HEK293 (cell line): ENCODE results near the gene FAM167B.

ENCODE experiments used
- WT1 ChIP-seq: fragments of 450-650 bp; formaldehyde crosslinking; IDR thresholded peaks from 2 replicates; pipeline ENCODE4 v1.5.1; 2016; ENCODE audit warnings: missing biosample characterization, missing genetic modification characterization
- ZEB2 ChIP-seq: fragments of 450-650 bp; formaldehyde crosslinking; IDR thresholded peaks from 2 replicates; pipeline ENCODE4 v1.5.1; 2016; ENCODE audit warnings: missing biosample characterization, missing genetic modification characterization
- ZFP3 ChIP-seq: fragments of 450-650 bp; formaldehyde crosslinking; IDR thresholded peaks from 2 replicates; pipeline ENCODE4 v1.5.1; 2016; ENCODE audit warnings: low read depth, missing biosample characterization, missing genetic modification characterization
- ZNF133 ChIP-seq: fragments of 450-650 bp; formaldehyde crosslinking; IDR thresholded peaks from 2 replicates; pipeline ENCODE4 v1.5.1; 2016; ENCODE audit warnings: missing biosample characterization, missing genetic modification characterization
- ZNF174 ChIP-seq: fragments of 450-650 bp; formaldehyde crosslinking; IDR thresholded peaks from 2 replicates; pipeline ENCODE4 v1.5.0; 2017; ENCODE audit warnings: missing biosample characterization, mild to moderate bottlenecking, missing genetic modification characterization
- ZNF184 ChIP-seq: fragments of 450-650 bp; IDR thresholded peaks from 2 replicates; pipeline ENCODE4 v1.5.1; 2018; ENCODE audit warnings: missing biosample characterization, mild to moderate bottlenecking, missing genetic modification characterization
- ZNF2 ChIP-seq: fragments of 450-650 bp; formaldehyde crosslinking; IDR thresholded peaks from 2 replicates; pipeline ENCODE4 v1.5.1; 2016; ENCODE audit warnings: missing biosample characterization, missing genetic modification characterization
- ZNF514 ChIP-seq: fragments of 450-650 bp; formaldehyde crosslinking; IDR thresholded peaks from 2 replicates; pipeline ENCODE4 v1.5.1; 2016; ENCODE audit warnings: missing biosample characterization, missing genetic modification characterization
- ZNF529 ChIP-seq: fragments of 450-650 bp; formaldehyde crosslinking; IDR thresholded peaks from 2 replicates; pipeline ENCODE4 v1.5.1; 2017; ENCODE audit warnings: missing genetic modification characterization, missing biosample characterization; ENCODE audit not compliant: insufficient replicate concordance
- ZNF600 ChIP-seq: fragments of 450-650 bp; formaldehyde crosslinking; IDR thresholded peaks from 2 replicates; pipeline ENCODE4 v1.5.1; 2016; ENCODE audit warnings: missing biosample characterization, missing genetic modification characterization
- ZNF76 ChIP-seq: fragments of 450-650 bp; formaldehyde crosslinking; IDR thresholded peaks from 2 replicates; pipeline ENCODE4; 2016; ENCODE audit warnings: low read depth, missing biosample characterization, missing genetic modification characterization, borderline replicate concordance
- ZNF843 ChIP-seq: fragments of 450-650 bp; formaldehyde crosslinking; IDR thresholded peaks from 2 replicates; pipeline ENCODE4 v1.5.1; 2016; ENCODE audit warnings: missing biosample characterization, missing genetic modification characterization
- TF ChIP-seq, protein P1 (sequence below): fragments of 450-650 bp; formaldehyde crosslinking; conservative IDR thresholded peaks from 2 replicates; pipeline ENCODE4 v1.5.1; 2016; ENCODE audit warnings: low read depth, missing biosample characterization, missing genetic modification characterization
- TF ChIP-seq, protein P2 (sequence below): fragments of 450-650 bp; formaldehyde crosslinking; IDR thresholded peaks from 2 replicates; pipeline ENCODE4 v1.5.1; 2016; ENCODE audit warnings: missing biosample characterization, missing genetic modification characterization
- TF ChIP-seq, protein P3 (sequence below): fragments of 450-650 bp; formaldehyde crosslinking; optimal IDR thresholded peaks from 2 replicates; pipeline ENCODE3; 2016; ENCODE audit warnings: missing biosample characterization, mild to moderate bottlenecking, missing genetic modification characterization
- TF ChIP-seq, protein P4 (sequence below): fragments of 450-650 bp; formaldehyde crosslinking; IDR thresholded peaks from 2 replicates; pipeline ENCODE4 v1.5.1; 2017; ENCODE audit warnings: missing biosample characterization, missing genetic modification characterization
- TF ChIP-seq, protein P5 (sequence below): fragments of 450-650 bp; formaldehyde crosslinking; IDR thresholded peaks from 2 replicates; pipeline ENCODE4 v1.5.1; 2016; ENCODE audit warnings: missing biosample characterization, missing genetic modification characterization
- TF ChIP-seq, protein P6 (sequence below): fragments of 450-650 bp; formaldehyde crosslinking; IDR thresholded peaks from 2 replicates; pipeline ENCODE4 v1.5.1; 2016; ENCODE audit warnings: missing biosample characterization, missing genetic modification characterization

FAM167B gene

DNA sequence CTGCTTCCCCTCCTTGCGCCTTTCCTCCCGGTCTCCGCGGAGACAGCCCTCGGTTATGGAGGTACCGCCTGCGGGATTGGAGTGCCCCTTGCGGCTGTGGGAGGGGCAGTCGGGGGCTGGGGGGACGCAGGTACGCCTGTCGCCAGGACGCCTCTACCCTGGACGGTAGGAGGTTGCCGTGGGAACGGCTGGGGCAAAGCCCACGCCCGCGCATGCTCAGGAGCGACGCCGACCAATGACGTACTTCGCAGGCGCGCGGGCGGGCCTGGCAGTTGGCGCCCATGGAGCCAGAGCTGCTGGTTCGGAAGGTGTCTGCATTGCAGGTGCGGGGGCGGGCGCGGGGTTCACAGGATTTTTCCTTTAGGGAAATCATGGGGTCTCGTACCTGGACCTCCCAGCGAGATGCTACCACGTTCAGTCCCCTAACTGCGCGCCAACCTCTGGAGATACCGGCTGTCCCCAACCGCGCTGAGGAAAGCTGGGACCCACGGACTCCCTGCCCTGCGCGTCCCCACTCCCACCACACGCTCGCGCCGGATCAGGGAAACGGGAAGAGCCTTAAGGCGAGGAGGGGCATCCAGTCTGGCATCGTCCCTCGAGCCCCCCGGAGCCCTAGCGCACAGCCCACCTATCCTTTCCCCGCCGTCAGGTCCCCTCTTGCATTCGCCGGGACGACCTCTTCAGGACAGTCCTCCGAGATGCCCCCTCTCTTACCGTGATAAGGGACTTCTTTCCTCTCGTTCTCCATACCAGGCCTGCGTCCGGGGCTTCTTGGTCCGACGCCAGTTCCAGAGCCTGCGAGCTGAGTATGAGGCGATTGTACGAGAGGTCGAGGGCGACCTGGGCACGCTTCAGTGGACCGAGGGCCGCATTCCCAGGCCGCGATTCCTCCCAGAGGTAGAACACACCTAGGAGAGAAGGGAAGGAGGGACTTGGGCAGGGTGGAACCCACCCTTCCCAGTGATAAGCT lies 41.3 kb upstream of the FAM167B start, which contains the start of gene IQCC (continued):
- TF ChIP-seq, protein P1, sequence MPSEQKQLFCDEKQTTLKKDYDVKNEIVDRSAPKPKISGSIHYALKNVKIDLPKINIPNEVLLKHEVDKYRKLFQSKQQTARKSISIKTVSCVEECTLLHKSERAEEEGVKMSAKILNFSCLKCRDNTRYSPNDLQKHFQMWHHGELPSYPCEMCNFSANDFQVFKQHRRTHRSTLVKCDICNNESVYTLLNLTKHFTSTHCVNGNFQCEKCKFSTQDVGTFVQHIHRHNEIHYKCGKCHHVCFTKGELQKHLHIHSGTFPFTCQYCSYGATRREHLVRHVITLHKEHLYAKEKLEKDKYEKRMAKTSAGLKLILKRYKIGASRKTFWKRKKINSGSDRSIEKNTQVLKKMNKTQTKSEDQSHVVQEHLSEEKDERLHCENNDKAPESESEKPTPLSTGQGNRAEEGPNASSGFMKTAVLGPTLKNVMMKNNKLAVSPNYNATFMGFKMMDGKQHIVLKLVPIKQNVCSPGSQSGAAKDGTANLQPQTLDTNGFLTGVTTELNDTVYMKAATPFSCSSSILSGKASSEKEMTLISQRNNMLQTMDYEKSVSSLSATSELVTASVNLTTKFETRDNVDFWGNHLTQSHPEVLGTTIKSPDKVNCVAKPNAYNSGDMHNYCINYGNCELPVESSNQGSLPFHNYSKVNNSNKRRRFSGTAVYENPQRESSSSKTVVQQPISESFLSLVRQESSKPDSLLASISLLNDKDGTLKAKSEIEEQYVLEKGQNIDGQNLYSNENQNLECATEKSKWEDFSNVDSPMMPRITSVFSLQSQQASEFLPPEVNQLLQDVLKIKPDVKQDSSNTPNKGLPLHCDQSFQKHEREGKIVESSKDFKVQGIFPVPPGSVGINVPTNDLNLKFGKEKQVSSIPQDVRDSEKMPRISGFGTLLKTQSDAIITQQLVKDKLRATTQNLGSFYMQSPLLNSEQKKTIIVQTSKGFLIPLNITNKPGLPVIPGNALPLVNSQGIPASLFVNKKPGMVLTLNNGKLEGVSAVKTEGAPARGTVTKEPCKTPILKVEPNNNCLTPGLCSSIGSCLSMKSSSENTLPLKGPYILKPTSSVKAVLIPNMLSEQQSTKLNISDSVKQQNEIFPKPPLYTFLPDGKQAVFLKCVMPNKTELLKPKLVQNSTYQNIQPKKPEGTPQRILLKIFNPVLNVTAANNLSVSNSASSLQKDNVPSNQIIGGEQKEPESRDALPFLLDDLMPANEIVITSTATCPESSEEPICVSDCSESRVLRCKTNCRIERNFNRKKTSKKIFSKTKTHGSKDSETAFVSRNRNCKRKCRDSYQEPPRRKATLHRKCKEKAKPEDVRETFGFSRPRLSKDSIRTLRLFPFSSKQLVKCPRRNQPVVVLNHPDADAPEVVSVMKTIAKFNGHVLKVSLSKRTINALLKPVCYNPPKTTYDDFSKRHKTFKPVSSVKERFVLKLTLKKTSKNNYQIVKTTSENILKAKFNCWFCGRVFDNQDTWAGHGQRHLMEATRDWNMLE (tag by site-specific recombination) = no peak
- TF ChIP-seq, protein P2, sequence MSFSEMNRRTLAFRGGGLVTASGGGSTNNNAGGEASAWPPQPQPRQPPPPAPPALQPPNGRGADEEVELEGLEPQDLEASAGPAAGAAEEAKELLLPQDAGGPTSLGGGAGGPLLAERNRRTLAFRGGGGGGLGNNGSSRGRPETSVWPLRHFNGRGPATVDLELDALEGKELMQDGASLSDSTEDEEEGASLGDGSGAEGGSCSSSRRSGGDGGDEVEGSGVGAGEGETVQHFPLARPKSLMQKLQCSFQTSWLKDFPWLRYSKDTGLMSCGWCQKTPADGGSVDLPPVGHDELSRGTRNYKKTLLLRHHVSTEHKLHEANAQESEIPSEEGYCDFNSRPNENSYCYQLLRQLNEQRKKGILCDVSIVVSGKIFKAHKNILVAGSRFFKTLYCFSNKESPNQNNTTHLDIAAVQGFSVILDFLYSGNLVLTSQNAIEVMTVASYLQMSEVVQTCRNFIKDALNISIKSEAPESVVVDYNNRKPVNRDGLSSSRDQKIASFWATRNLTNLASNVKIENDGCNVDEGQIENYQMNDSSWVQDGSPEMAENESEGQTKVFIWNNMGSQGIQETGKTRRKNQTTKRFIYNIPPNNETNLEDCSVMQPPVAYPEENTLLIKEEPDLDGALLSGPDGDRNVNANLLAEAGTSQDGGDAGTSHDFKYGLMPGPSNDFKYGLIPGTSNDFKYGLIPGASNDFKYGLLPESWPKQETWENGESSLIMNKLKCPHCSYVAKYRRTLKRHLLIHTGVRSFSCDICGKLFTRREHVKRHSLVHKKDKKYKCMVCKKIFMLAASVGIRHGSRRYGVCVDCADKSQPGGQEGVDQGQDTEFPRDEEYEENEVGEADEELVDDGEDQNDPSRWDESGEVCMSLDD (tag by site-specific recombination) = 0 out of 2 replicates have a peak, but pooled peaks have one; percentile 23
- TF ChIP-seq ZNF2 (tag by site-specific recombination) (peak; percentile 47), ZNF514 (tag by site-specific recombination) (no peak), ZFP3 (no peak), WT1 (tag by site-specific recombination) (0 out of 2 replicates have a peak, but pooled peaks have one; percentile 19), ZNF529 (tag by site-specific recombination) (no peak), ZNF184 (no peak), ZNF133 (no peak), ZNF600 (tag by site-specific recombination) (peak; percentile 78), ZEB2 (tag by site-specific recombination) (peak; percentile 73), ZNF76 (peak; percentile 34; the same call in 1 of the 2 replicates), ZNF843 (peak; percentile 34; the same call in 1 of the 2 replicates), ZNF174 (tag by site-specific recombination) (no peak)
- TF ChIP-seq, protein P3, sequence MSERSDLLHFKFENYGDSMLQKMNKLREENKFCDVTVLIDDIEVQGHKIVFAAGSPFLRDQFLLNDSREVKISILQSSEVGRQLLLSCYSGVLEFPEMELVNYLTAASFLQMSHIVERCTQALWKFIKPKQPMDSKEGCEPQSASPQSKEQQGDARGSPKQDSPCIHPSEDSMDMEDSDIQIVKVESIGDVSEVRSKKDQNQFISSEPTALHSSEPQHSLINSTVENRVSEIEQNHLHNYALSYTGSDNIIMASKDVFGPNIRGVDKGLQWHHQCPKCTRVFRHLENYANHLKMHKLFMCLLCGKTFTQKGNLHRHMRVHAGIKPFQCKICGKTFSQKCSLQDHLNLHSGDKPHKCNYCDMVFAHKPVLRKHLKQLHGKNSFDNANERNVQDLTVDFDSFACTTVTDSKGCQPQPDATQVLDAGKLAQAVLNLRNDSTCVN (tag by site-specific recombination) = peak; percentile 88
- TF ChIP-seq, protein P4, sequence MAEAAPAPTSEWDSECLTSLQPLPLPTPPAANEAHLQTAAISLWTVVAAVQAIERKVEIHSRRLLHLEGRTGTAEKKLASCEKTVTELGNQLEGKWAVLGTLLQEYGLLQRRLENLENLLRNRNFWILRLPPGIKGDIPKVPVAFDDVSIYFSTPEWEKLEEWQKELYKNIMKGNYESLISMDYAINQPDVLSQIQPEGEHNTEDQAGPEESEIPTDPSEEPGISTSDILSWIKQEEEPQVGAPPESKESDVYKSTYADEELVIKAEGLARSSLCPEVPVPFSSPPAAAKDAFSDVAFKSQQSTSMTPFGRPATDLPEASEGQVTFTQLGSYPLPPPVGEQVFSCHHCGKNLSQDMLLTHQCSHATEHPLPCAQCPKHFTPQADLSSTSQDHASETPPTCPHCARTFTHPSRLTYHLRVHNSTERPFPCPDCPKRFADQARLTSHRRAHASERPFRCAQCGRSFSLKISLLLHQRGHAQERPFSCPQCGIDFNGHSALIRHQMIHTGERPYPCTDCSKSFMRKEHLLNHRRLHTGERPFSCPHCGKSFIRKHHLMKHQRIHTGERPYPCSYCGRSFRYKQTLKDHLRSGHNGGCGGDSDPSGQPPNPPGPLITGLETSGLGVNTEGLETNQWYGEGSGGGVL = no peak
- TF ChIP-seq, protein P5, sequence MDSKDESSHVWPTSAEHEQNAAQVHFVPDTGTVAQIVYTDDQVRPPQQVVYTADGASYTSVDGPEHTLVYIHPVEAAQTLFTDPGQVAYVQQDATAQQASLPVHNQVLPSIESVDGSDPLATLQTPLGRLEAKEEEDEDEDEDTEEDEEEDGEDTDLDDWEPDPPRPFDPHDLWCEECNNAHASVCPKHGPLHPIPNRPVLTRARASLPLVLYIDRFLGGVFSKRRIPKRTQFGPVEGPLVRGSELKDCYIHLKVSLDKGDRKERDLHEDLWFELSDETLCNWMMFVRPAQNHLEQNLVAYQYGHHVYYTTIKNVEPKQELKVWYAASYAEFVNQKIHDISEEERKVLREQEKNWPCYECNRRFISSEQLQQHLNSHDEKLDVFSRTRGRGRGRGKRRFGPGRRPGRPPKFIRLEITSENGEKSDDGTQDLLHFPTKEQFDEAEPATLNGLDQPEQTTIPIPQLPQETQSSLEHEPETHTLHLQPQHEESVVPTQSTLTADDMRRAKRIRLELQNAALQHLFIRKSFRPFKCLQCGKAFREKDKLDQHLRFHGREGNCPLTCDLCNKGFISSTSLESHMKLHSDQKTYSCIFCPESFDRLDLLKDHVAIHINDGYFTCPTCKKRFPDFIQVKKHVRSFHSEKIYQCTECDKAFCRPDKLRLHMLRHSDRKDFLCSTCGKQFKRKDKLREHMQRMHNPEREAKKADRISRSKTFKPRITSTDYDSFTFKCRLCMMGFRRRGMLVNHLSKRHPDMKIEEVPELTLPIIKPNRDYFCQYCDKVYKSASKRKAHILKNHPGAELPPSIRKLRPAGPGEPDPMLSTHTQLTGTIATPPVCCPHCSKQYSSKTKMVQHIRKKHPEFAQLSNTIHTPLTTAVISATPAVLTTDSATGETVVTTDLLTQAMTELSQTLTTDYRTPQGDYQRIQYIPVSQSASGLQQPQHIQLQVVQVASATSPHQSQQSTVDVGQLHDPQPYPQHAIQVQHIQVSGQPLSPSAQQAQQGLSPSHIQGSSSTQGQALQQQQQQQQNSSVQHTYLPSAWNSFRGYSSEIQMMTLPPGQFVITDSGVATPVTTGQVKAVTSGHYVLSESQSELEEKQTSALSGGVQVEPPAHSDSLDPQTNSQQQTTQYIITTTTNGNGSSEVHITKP (tag by site-specific recombination) = peak; percentile 59
- TF ChIP-seq, protein P6, sequence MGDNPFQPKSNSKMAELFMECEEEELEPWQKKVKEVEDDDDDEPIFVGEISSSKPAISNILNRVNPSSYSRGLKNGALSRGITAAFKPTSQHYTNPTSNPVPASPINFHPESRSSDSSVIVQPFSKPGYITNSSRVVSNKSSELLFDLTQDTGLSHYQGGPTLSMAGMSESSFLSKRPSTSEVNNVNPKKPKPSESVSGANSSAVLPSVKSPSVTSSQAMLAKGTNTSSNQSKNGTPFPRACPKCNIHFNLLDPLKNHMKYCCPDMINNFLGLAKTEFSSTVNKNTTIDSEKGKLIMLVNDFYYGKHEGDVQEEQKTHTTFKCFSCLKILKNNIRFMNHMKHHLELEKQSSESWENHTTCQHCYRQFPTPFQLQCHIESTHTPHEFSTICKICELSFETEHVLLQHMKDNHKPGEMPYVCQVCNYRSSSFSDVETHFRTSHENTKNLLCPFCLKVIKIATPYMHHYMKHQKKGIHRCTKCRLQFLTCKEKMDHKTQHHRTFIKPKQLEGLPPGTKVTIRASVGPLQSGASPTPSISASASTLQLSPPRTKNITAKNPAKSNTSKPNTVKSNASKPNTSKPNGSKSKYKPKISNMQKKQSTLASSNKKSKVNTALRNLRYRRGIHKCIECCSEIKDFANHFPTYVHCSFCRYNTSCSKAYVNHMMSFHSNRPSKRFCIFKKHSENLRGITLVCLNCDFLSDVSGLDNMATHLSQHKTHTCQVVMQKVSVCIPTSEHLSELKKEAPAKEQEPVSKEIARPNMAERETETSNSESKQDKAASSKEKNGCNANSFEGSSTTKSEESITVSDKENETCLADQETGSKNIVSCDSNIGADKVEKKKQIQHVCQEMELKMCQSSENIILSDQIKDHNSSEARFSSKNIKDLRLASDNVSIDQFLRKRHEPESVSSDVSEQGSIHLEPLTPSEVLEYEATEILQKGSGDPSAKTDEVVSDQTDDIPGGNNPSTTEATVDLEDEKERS = no peak
